Cardiac muscle cell (in vitro differentiated cells and primary cell): ENCODE data around the gene PLCL2. TPM values are rescaled to one million over a fixed set of nuclear protein-coding genes. Genes with fewer than 3 reads are reported as not detected.

Experiments used
- DNase-seq, 2 donors: peaks; one replicate each; pipeline versions ENCODE4 v3.0.0 to v3.0.0-alpha.2; 2010 to 2017; ENCODE audit warnings: low read depth in 1 of 2, low spot score in 1 of 2
- H3K27ac ChIP-seq: fragments of 200-600 bp; sonication (generic); 2 replicates; pipeline ENCODE4 v1.5.1; 2016
- H3K27me3 ChIP-seq: fragments of 200-600 bp; sonication (generic); 2 replicates; pipeline ENCODE4 v1.6.0; 2016; ENCODE audit warnings: control low read depth
- H3K36me3 ChIP-seq: fragments of 200-600 bp; sonication (generic); 2 replicates; pipeline ENCODE4 v1.5.1; 2016; ENCODE audit warnings: control low read depth
- H3K4me1 ChIP-seq: fragments of 200-600 bp; sonication (generic); 2 replicates; pipeline ENCODE4 v1.8.1; 2017; ENCODE audit warnings: low read depth, mild to moderate bottlenecking, mixed run types
- H3K4me3 ChIP-seq: fragments of 200-600 bp; sonication (generic); 2 replicates; pipeline ENCODE4 v1.5.1; 2016; ENCODE audit warnings: mild to moderate bottlenecking
- H3K9me3 ChIP-seq: fragments of 200-600 bp; sonication (generic); 2 replicates; pipeline ENCODE4 v1.5.1; 2017; ENCODE audit warnings: low read depth, mild to moderate bottlenecking, control low read depth
- polyA plus RNA-seq: library from polyadenylated mRNA; unstranded; fragments of >200 nt; fragmentation: Nextera tagmentation; extraction: Ambion mirVana; gene quantifications from 2 replicates; pipeline ENCODE4 v1.2.1, GENCODE V29; 2016
- total RNA-seq: library from RNA; depleted of rRNA; stranded (reverse); fragments of >200 nt; gene quantifications from 2 replicates; pipeline ENCODE4 v1.2.3, GENCODE V29; 2016
- TF ChIP-seq, protein P1 (sequence below): IDR thresholded peaks from 2 replicates; pipeline ENCODE4 v1.5.1; 2012; ENCODE audit warnings: low read depth, mild to moderate bottlenecking, low read length

PLCL2 gene
- total and polyA plus RNA-seq, 2 experiments from 2014 or later: 17.3 to 49.1 TPM

DNA sequence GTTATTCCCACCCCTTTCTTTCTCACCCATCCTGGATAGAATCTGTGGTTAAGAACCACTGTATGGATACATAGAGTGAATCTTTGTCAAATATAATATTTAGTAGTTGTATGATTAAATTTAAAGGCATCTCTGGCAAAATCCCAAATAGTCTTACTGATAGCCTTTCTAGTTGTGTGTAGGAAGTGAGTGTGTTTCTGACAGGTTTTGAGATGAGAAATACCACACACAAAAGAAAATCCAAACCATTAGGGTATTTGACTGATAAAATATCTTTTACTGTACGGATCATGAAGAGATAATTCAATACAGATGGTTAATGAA is 44.7 kb upstream of the PLCL2 start:
- Histone ChIP-seq H3K27me3 (no peaks in the 10 kb centered on the region), H3K27ac (no peak overlapping the region), H3K4me1 (peaks cover 25% of the 10 kb centered on the region), H3K36me3 (no peaks in the 10 kb centered on the region), H3K4me3 (no peak overlapping the region), H3K9me3 (no peaks in the 10 kb centered on the region)
- no peak for DNase-seq
- TF ChIP-seq, protein P1, sequence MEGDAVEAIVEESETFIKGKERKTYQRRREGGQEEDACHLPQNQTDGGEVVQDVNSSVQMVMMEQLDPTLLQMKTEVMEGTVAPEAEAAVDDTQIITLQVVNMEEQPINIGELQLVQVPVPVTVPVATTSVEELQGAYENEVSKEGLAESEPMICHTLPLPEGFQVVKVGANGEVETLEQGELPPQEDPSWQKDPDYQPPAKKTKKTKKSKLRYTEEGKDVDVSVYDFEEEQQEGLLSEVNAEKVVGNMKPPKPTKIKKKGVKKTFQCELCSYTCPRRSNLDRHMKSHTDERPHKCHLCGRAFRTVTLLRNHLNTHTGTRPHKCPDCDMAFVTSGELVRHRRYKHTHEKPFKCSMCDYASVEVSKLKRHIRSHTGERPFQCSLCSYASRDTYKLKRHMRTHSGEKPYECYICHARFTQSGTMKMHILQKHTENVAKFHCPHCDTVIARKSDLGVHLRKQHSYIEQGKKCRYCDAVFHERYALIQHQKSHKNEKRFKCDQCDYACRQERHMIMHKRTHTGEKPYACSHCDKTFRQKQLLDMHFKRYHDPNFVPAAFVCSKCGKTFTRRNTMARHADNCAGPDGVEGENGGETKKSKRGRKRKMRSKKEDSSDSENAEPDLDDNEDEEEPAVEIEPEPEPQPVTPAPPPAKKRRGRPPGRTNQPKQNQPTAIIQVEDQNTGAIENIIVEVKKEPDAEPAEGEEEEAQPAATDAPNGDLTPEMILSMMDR: no peak

DNA sequence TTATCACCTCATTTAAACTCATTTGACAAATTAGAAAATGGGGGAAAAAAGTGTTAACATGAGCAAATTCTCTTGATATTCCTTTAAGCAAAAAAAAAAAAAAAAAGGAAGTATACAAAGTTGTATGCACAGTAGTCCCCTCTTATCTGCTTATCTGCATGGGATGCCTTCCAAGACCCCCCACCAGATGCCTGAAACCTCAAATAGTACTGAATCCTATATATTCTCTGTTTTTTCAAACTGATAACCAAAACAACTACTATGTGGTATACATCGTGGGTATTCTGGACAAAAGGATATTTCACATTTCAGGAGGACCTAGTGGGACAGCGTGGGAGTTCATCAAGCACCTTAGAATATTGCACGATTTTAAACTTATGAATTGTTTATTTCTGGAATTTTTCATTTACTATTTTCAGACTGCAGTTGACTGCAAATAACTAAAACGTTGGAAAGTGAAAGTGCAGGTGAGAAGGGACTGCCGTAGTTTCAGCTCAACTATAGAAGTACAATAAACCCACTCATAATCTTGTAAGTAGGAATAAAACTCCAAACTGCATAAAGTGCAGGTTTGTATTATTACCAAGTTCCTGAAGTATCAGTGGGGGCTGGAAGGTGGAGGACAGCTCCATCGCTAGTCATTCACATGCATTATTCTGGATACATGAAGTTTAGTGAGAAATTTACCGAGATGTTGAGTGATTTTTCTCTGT is 43.6 kb upstream of the PLCL2 start:
- Histone ChIP-seq H3K36me3 (no peaks in the 10 kb centered on the region), H3K27me3 (no peaks in the 10 kb centered on the region), H3K27ac (no peak overlapping the region), H3K9me3 (no peaks in the 10 kb centered on the region), H3K4me1 (peaks cover 25% of the 10 kb centered on the region), H3K4me3 (no peak overlapping the region)
- no peak for DNase-seq
- TF ChIP-seq, protein P1: no peak

DNA sequence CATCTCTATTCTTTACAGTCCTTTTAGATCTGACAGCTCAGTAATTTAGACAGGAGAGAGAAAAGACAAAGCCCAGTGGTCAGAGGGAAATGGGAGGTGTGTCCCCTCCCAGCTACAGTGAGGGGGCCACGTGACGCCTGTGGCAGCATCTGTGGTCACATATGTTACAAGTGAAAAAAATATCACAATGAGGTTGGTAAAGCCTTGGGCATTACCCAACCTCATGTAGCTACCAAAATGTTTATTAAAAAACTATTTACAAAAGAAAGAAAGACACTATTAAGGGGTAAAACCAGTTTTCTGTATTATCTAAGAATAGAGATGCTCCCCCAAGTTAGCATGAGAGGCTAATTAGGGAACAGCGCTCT is 42.9 kb upstream of the PLCL2 start:
- no peak for DNase-seq
- H3K9me3 ChIP-seq: no peaks in the 10 kb centered on the region
- no peak overlapping the region for H3K27ac ChIP-seq
- H3K36me3 ChIP-seq: no peaks in the 10 kb centered on the region
- H3K4me3 ChIP-seq: no peak overlapping the region
- H3K4me1 ChIP-seq: peaks cover 25% of the 10 kb centered on the region
- no peaks in the 10 kb centered on the region for H3K27me3 ChIP-seq
- TF ChIP-seq, protein P1: no peak

DNA sequence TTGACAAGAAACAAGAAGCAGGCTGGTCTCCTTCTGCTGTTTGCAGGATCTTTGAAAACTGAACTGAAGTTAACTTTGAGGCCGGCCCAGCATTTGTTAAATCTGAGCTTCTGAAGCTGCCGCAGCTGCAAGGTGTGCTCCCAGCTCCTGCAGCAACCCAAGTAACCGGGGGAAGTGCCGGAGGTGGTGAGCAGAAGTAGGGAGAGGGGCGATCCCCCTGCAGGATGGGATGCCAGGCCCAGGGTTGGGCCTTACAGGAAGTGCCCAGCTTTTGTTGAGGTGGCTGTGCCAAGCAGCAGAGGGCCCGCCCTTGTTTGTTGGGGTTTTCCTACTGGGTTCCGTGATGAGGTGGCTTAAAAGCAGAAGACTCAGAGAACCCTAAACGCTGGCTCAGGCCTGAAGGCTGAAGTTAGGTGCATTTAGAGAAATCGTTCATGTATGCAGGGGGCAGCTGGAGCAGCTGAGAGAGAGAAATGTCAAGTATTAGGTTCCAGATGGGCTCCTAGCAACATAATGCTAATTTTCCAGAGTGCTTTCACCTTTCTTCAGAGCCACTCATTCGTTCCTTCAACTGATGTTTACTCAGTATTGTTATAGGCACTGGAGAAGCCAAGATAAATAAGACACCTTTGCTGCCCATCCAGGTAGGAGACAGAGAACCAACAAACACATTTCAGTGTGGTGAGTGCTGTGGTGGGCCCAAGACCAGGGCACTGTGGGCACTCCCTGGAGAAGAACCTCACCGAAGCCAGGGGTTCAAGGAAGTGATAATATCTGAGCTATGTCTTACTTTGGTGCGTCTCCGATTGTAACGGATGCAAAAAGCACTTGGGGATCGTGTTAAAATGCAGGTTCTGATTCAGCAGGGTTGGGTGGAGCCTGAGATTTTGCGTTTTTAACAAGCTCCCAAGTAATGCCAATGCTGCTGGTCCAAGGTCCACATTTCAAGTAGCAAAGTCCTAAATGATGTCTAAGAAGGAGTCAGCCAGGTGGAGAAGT is 42.2 kb upstream of the PLCL2 start:
- DNase-seq: peak in 1 of 2 donors; percentile 24
- peak overlapping the region; percentile 8 for H3K27ac ChIP-seq

DNA sequence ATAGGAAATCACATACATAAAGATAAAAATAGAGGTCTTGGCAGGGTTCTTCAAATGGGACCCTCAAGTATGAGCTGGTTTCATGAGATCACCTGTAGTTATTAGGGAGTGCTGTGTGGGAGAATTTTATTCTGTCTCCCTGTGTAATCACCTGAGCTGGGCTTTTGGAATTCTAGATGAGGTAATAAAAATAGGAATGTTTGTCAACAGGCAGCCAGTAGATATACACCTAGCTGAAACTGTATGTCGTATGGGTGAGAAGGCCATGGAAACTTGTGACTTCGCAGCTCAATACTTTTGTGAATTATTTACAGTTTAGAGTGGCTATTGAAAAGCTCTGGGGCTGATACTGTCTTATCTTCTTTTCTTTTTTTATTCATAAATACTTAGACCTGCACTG is 40.5 kb upstream of the PLCL2 start:
- TF ChIP-seq, protein P1: no peak
- DNase-seq: no peak
- Histone ChIP-seq H3K4me1 (peaks cover 8% of the 10 kb centered on the region), H3K36me3 (no peaks in the 10 kb centered on the region), H3K9me3 (no peaks in the 10 kb centered on the region), H3K4me3 (no peak overlapping the region), H3K27me3 (no peaks in the 10 kb centered on the region), H3K27ac (no peak overlapping the region)

More for the DNA sequence above, 42.2 kb upstream of the PLCL2 start:
- H3K4me1 ChIP-seq: peaks cover 22% of the 10 kb centered on the region
- TF ChIP-seq, protein P1: no peak
- H3K9me3 ChIP-seq: no peaks in the 10 kb centered on the region
- no peaks in the 10 kb centered on the region for H3K36me3 ChIP-seq
- no peaks in the 10 kb centered on the region for H3K27me3 ChIP-seq
- no peak overlapping the region for H3K4me3 ChIP-seq
